Measurements from ENCODE around the gene ICA1. TPM values are rescaled to one million over a fixed set of nuclear protein-coding genes. Genes with fewer than 3 reads are reported as not detected.

Gene ICA1
- total RNA-seq, 1 experiment from 2014 or later: 31.5 TPM

- TF ChIP-seq, protein P1, sequence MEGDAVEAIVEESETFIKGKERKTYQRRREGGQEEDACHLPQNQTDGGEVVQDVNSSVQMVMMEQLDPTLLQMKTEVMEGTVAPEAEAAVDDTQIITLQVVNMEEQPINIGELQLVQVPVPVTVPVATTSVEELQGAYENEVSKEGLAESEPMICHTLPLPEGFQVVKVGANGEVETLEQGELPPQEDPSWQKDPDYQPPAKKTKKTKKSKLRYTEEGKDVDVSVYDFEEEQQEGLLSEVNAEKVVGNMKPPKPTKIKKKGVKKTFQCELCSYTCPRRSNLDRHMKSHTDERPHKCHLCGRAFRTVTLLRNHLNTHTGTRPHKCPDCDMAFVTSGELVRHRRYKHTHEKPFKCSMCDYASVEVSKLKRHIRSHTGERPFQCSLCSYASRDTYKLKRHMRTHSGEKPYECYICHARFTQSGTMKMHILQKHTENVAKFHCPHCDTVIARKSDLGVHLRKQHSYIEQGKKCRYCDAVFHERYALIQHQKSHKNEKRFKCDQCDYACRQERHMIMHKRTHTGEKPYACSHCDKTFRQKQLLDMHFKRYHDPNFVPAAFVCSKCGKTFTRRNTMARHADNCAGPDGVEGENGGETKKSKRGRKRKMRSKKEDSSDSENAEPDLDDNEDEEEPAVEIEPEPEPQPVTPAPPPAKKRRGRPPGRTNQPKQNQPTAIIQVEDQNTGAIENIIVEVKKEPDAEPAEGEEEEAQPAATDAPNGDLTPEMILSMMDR (IDR thresholded peaks at IDR 0.05; ENCODE audit: unreplicated experiment): no peak
- POLR2A ChIA-PET: interaction anchor here (0.8 kb wide), 1 partner anchor 425 kb away, joined by 3 read pairs; no protein-coding TSS in a partner anchor
- no peaks in the 10 kb centered on the region for H3K36me3 Mint-ChIP-seq (ENCODE audit: insufficient read depth, unreplicated experiment)
- BruUV-seq (replicated peaks): no TSS peak
- CTCF ChIA-PET: interaction anchor here (0.6 to 3.3 kb wide), 26 partner anchors 9 to 1087 kb away, joined by 3 to 19 read pairs (median 4); no protein-coding TSS in a partner anchor
- no peak overlapping the region for H3K4me3 Mint-ChIP-seq (ENCODE audit: unreplicated experiment)
- no peaks in the 10 kb centered on the region for H3K27me3 Mint-ChIP-seq (ENCODE audit: insufficient read depth, unreplicated experiment)
- no peaks in the 10 kb centered on the region for H3K9me3 Mint-ChIP-seq (ENCODE audit: unreplicated experiment)
- H3K27ac Mint-ChIP-seq (ENCODE audit: low read depth, unreplicated experiment): no peak overlapping the region
- no peak for DNase-seq (ENCODE audit: unreplicated experiment)
- intact Hi-C loops (cut with micrococcal nuclease): loop anchor here (1.0 kb wide), 4 partner anchors 428 to 594 kb away; partner anchors contain the start of gene UMAD1
- no peaks in the 10 kb centered on the region for H3K4me1 Mint-ChIP-seq (ENCODE audit: insufficient read depth, unreplicated experiment)
Observed at GRCh38 chr7:8189625-8190024, 72.3 kb downstream of the ICA1 start.

DNA sequence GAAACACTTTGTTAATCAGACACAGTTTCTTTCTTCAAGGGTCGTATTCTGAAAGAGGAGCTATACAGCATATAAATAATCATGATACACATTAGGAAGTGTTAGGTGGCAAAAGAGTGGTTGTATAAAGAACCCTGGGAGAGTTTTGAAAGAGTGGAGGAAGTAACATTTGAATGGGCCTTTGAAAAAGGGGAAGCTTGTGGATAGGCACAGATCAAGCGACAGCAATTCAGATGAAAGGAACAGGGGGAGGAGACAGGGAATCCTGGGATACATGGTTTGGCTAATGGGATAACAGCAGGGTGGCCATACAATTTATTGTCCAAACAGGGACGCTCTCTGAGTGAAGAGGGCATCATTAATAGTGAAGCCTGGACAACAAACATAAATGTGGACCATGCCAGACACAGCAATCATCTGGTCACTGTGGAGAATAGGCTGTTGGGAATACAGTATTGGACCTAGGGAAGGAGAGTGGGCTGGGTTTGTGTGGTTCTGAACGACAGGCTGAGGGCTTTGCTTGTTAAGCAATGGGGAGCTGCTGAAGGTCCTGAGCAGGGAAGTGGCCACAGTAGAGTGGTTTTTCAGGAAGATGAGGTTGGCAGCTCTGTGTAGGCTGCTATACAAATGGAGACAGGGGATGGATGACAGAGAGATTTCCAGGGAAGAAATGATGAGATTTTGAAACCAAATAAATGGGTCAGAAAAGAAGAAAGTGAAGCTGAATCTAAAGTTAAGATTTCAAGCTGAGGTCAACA, 75.9 kb downstream of the ICA1 start:
- Mint-ChIP-seq H3K4me3 (ENCODE audit: unreplicated experiment) (no peak overlapping the region), H3K27ac (ENCODE audit: low read depth, unreplicated experiment) (no peak overlapping the region), H3K4me1 (ENCODE audit: insufficient read depth, unreplicated experiment) (no peaks in the 10 kb centered on the region), H3K36me3 (ENCODE audit: insufficient read depth, unreplicated experiment) (no peaks in the 10 kb centered on the region), H3K27me3 (ENCODE audit: insufficient read depth, unreplicated experiment) (no peaks in the 10 kb centered on the region), H3K9me3 (ENCODE audit: unreplicated experiment) (no peaks in the 10 kb centered on the region)
- TF ChIP-seq, protein P1 (IDR thresholded peaks at IDR 0.05; ENCODE audit: unreplicated experiment): no peak
- DNase-seq (ENCODE audit: unreplicated experiment): no peak
- intact Hi-C loops (cut with micrococcal nuclease): no loop called here
- CTCF ChIA-PET: interaction anchor here (0.6 to 2.0 kb wide), 4 partner anchors 13 to 647 kb away, joined by 3 to 5 read pairs (median 4); no protein-coding TSS in a partner anchor
- POLR2A ChIA-PET: no interaction called here
- BruUV-seq (replicated peaks): no TSS peak

DNA sequence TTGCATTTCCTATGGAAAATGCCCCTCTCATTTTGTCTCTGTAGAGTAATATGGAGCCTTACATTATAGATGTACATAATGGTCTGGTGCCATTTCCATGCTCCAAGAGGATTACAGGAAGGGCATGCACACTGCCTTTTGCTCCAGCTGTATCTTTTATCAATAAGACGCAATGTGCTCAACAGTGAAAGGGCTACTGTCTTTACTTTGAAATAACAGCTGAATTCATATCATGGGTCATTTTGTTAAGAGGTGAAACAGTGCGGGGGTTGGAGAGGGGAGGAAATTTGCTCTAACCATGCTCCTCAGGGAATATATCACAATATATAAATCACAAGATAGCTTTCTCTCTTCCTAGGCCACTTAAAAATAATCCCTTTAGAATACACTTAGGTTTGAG, 77.7 kb downstream of the ICA1 start:
- intact Hi-C loops (cut with micrococcal nuclease): no loop called here
- Mint-ChIP-seq H3K9me3 (ENCODE audit: unreplicated experiment) (no peaks in the 10 kb centered on the region), H3K4me3 (ENCODE audit: unreplicated experiment) (no peak overlapping the region), H3K36me3 (ENCODE audit: insufficient read depth, unreplicated experiment) (no peaks in the 10 kb centered on the region), H3K27ac (ENCODE audit: low read depth, unreplicated experiment) (no peak overlapping the region), H3K4me1 (ENCODE audit: insufficient read depth, unreplicated experiment) (no peaks in the 10 kb centered on the region), H3K27me3 (ENCODE audit: insufficient read depth, unreplicated experiment) (no peaks in the 10 kb centered on the region)
- ChIA-PET POLR2A (no interaction called here), CTCF (interaction anchor here (0.9 kb wide), 1 partner anchor 814 kb away, joined by 3 read pairs; no protein-coding TSS in a partner anchor)
- no TSS peak for BruUV-seq (replicated peaks)
- TF ChIP-seq, protein P1 (IDR thresholded peaks at IDR 0.05; ENCODE audit: unreplicated experiment): no peak
- DNase-seq (ENCODE audit: unreplicated experiment): no peak

GRCh38 chr7:8179486-8179885, 82.5 kb downstream of the ICA1 start:
- no peak overlapping the region for H3K4me3 Mint-ChIP-seq (ENCODE audit: unreplicated experiment)
- no TSS peak for BruUV-seq (replicated peaks)
- no peak for DNase-seq (ENCODE audit: unreplicated experiment)
- H3K4me1 Mint-ChIP-seq (ENCODE audit: insufficient read depth, unreplicated experiment): no peaks in the 10 kb centered on the region
- peaks cover 5% of the 10 kb centered on the region for H3K36me3 Mint-ChIP-seq (ENCODE audit: insufficient read depth, unreplicated experiment)
- H3K9me3 Mint-ChIP-seq (ENCODE audit: unreplicated experiment): no peaks in the 10 kb centered on the region
- no peak overlapping the region for H3K27ac Mint-ChIP-seq (ENCODE audit: low read depth, unreplicated experiment)
- H3K27me3 Mint-ChIP-seq (ENCODE audit: insufficient read depth, unreplicated experiment): no peaks in the 10 kb centered on the region
- CTCF ChIA-PET: interaction anchor here (1.4 kb wide), 1 partner anchor 11 kb away, joined by 7 read pairs; no protein-coding TSS in a partner anchor
- intact Hi-C loops (cut with micrococcal nuclease): no loop called here
- POLR2A ChIA-PET: no interaction called here
- TF ChIP-seq, protein P1 (IDR thresholded peaks at IDR 0.05; ENCODE audit: unreplicated experiment): no peak

Data from MCF 10A (cell line).